ENCODE results near the gene PRSS38. TPM values are rescaled to one million over a fixed set of nuclear protein-coding genes. Genes with fewer than 3 reads are reported as not detected.

Gene PRSS38
- total RNA-seq, 2 experiments from 2014 or later = not detected

DNA sequence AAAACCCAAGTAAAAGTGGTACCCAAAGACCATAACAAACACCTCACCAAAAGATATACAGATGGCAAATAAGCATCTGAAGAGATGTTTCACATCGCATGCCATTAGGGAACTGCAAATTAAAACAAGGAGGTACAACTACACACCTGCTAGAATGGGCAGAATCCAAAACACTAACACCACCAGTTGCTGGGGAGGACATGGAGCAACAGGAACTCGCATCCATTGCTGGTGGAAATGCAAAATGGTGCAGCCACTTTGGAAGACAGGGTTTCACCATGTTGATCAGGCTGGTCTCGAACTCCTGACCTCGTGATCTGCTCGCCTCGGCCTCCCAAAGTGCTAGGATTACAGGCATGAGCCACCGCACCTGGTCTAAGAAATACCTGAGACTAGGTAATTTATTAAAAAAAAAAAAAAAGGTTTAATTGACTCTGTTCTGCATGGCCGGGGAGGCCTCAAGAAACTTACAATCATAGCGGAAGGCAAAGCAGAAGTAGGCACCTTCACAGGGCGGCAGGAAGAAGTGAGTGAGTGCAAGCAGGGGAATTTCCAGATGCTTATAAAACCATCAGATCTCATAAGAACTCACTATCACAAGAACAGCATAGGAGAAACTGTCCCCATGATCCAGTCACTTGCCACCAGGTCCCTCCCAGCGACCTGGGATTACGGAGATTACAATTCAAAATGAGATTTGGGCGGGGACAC lies 30.2 kb upstream of the PRSS38 start:
- Mint-ChIP-seq H3K36me3 (ENCODE audit: low read depth) (no peaks in the 10 kb centered on the region), H3K4me1 (ENCODE audit: low read depth) (peaks cover 18% of the 10 kb centered on the region), H3K4me3 (peak overlapping the region; percentile 51), H3K9me3 (no peaks in the 10 kb centered on the region), H3K27ac (peak overlapping the region; percentile 7), H3K27me3 (no peaks in the 10 kb centered on the region)
- peaks cover 3% of the 10 kb centered on the region for H3K36me3 ChIP-seq (ENCODE audit: insufficient read depth, low read length)
- peaks cover 39% of the 10 kb centered on the region for H3K4me1 ChIP-seq (ENCODE audit: insufficient read depth, low read length)
- H3K27ac ChIP-seq (ENCODE audit: low read depth in 1 of 2, low read length in 2 of 2) = no peak overlapping the region
- no peaks in the 10 kb centered on the region for H3K9me3 ChIP-seq (ENCODE audit: control insufficient read depth in 1 of 2, insufficient read depth in 1 of 2, low read length in 2 of 2)
- ChIA-PET POLR2A (no interaction called here), CTCF (no interaction called here)
- ATAC-seq (ENCODE audit: poor library complexity) (no peak), DNase-seq (peak in 2 of 14 experiments; percentile 40 to 44)
- H3K4me3 ChIP-seq (ENCODE audit: low read length) = no peak overlapping the region
- no peaks in the 10 kb centered on the region for H3K27me3 ChIP-seq (ENCODE audit: control insufficient read depth in 1 of 2, insufficient read depth in 2 of 2, low read length in 2 of 2)
- intact Hi-C loops (cut with DNase I, micrococcal nuclease) = loop anchor here in 1 of 2 experiments (5.0 to 10.0 kb wide), 5 partner anchors 102 to 1842 kb away; partner anchors contain the start of genes ARF1, IBA57, TAF5L and URB2
- no peak for TF ChIP-seq CTCF (IDR thresholded peaks at IDR 0.05)

DNA sequence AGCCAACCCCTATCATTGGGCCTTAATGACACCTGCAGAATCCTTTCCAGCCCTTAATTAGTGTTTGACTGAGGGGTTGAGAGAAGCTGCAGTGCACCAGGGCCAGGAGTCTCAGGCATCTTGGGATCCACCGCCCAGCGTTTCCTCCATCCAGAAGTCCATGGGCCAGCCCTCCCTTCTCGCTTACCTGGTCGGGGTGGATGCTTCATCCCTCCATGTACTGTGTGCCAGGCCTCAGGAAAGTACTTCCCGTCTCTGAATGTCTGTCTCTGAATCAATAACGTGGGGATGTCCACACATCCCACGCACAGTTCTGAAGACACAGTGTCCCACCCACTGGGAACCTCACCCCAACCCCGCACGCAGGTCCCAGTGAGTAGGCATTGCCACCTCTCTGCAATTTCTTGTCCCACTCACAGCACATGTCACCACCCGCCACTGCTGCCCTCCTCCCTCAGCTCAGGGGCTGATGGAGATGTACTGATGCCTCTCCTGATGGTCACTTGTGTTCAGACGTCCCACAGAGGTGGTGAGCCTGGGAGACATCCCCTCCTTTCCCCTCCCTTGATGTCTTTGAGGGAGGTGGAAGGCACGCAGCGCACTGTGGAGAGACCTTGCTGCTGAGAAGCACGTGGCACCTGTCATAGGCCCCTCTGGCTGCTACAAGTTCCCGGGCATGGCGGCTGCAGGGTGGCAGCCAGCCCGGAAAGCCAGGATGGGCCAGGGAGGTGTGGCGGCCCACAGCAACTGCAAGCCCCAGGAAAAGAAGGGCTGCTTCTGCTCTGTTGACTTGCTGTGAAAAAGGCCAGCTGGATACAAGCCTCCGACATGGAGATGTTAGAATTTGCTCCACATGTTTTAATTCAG lies 29.4 kb upstream of the PRSS38 start:
- ChIA-PET CTCF (no interaction called here), POLR2A (no interaction called here)
- H3K27ac Mint-ChIP-seq = peak overlapping the region; percentile 7
- H3K27me3 ChIP-seq (ENCODE audit: control insufficient read depth in 1 of 2, insufficient read depth in 2 of 2, low read length in 2 of 2) = no peaks in the 10 kb centered on the region
- no peak overlapping the region for H3K4me3 ChIP-seq (ENCODE audit: low read length)
- H3K9me3 Mint-ChIP-seq = no peaks in the 10 kb centered on the region
- DNase-seq = peak in 1 of 14 experiments; percentile 20
- no peak overlapping the region for H3K27ac ChIP-seq (ENCODE audit: low read depth in 1 of 2, low read length in 2 of 2)
- no peak for ATAC-seq (ENCODE audit: poor library complexity)
- H3K9me3 ChIP-seq (ENCODE audit: control insufficient read depth in 1 of 2, insufficient read depth in 1 of 2, low read length in 2 of 2) = no peaks in the 10 kb centered on the region
- intact Hi-C loops (cut with DNase I, micrococcal nuclease) = loop anchor here in 1 of 2 experiments (2.0 to 10.0 kb wide), 7 partner anchors 23 to 1841 kb away; partner anchors contain the start of genes ARF1, IBA57, TAF5L and URB2
- no peaks in the 10 kb centered on the region for H3K36me3 ChIP-seq (ENCODE audit: insufficient read depth, low read length)
- H3K4me3 Mint-ChIP-seq = peak overlapping the region; percentile 45
- peaks cover 23% of the 10 kb centered on the region for H3K4me1 Mint-ChIP-seq (ENCODE audit: low read depth)
- no peaks in the 10 kb centered on the region for H3K27me3 Mint-ChIP-seq
- H3K4me1 ChIP-seq (ENCODE audit: insufficient read depth, low read length) = peaks cover 39% of the 10 kb centered on the region
- no peaks in the 10 kb centered on the region for H3K36me3 Mint-ChIP-seq (ENCODE audit: low read depth)
- no peak for TF ChIP-seq CTCF (IDR thresholded peaks at IDR 0.05)

GRCh38 chr1:227786673-227787512 lies 28.6 kb upstream of the PRSS38 start:
- intact Hi-C loops (cut with DNase I, micrococcal nuclease) = loop anchor here in 1 of 2 experiments (2.0 to 10.0 kb wide), 7 partner anchors 24 to 1840 kb away; partner anchors contain the start of genes ARF1, IBA57, TAF5L and URB2
- peak overlapping the region; percentile 82 for H3K27ac Mint-ChIP-seq
- peak overlapping the region; percentile 65 for H3K4me3 ChIP-seq (ENCODE audit: low read length)
- H3K4me1 ChIP-seq (ENCODE audit: insufficient read depth, low read length) = peaks cover 39% of the 10 kb centered on the region
- CTCF ChIA-PET = interaction anchor here (1.2 kb wide), 2 partner anchors 20 to 25 kb away, joined by 5 to 6 read pairs; no protein-coding TSS in a partner anchor
- TF ChIP-seq CTCF (IDR thresholded peaks at IDR 0.05) = no peak
- no peaks in the 10 kb centered on the region for H3K27me3 ChIP-seq (ENCODE audit: control insufficient read depth in 1 of 2, insufficient read depth in 2 of 2, low read length in 2 of 2)
- no peak overlapping the region for H3K27ac ChIP-seq (ENCODE audit: low read depth in 1 of 2, low read length in 2 of 2)
- H3K4me3 Mint-ChIP-seq = peak overlapping the region; percentile 89
- POLR2A ChIA-PET = interaction anchor here (1.1 to 1.9 kb wide), 6 partner anchors 21 to 379 kb away, joined by 3 to 37 read pairs (median 6); partner anchors contain the start of gene IBA57
- H3K9me3 ChIP-seq (ENCODE audit: control insufficient read depth in 1 of 2, insufficient read depth in 1 of 2, low read length in 2 of 2) = no peaks in the 10 kb centered on the region
- no peaks in the 10 kb centered on the region for H3K27me3 Mint-ChIP-seq
- H3K36me3 Mint-ChIP-seq (ENCODE audit: low read depth) = no peaks in the 10 kb centered on the region
- peak in 1 of 14 experiments; percentile 40 for DNase-seq
- no peaks in the 10 kb centered on the region for H3K9me3 Mint-ChIP-seq
- H3K4me1 Mint-ChIP-seq (ENCODE audit: low read depth) = peaks cover 31% of the 10 kb centered on the region
- no peak for ATAC-seq (ENCODE audit: poor library complexity)
- no peaks in the 10 kb centered on the region for H3K36me3 ChIP-seq (ENCODE audit: insufficient read depth, low read length)

Measured in CD4-positive, alpha-beta T cell (primary cell).